Astrocyte (in vitro differentiated cells and primary cell): ENCODE data around the gene DPH6.

Experiments used
- CTCF ChIP-seq: IDR thresholded peaks from 2 replicates; pipeline ENCODE4 v1.5.1; 2011; ENCODE audit warnings: low read depth, mild to moderate bottlenecking, inconsistent platforms, low read length, moderate library complexity; ENCODE audit not compliant: insufficient read depth
- EZH2 ChIP-seq: IDR thresholded peaks from 2 replicates; pipeline ENCODE4 v1.6.1; 2012; ENCODE audit warnings: mild to moderate bottlenecking, low read length, inconsistent platforms; ENCODE audit not compliant: insufficient read depth

- TF ChIP-seq CTCF (no peak), EZH2 (no peak)
Observed at GRCh38 chr15:35320911-35321310, 225.1 kb downstream of the DPH6 start.
